ENCODE measurements around the gene ATG101. TPM values are rescaled to one million over a fixed set of nuclear protein-coding genes. Genes with fewer than 3 reads are reported as not detected.
A peak's percentile ranks its signal among the peaks of the same experiment; 100 is the strongest.

The ATG101 gene
- total and polyA plus RNA-seq, 9 of the 15 experiments (the other 6 are each of a cell fraction or from before 2014, with no cell fraction given): 2.9 to 52.4 (median 29.7) TPM

GRCh38 chr12:52036587-52037171, 33.1 kb upstream of the ATG101 start (continued):
- peak; percentile 98 for TF ChIP-seq MEF2A (IDR thresholded peaks at IDR 0.05; ENCODE audit: control insufficient read depth, low read depth, low read length)
- TF ChIP-seq ETV1 (tag; conservative IDR thresholded peaks at IDR 0.05; ENCODE audit: low read depth): peak; percentile 37; the same call in 1 of the 2 replicates
- no peak for TF ChIP-seq CC2D1A (IDR thresholded peaks at IDR 0.05)
- TF ChIP-seq ARNT (IDR thresholded peaks at IDR 0.05): no peak
- TF ChIP-seq LEF1 (IDR thresholded peaks at IDR 0.05): no peak
- TF ChIP-seq TAF15 (IDR thresholded peaks at IDR 0.05; ENCODE audit: low read depth, low read length): no peak
- TF ChIP-seq MEF2D (tag; conservative IDR thresholded peaks at IDR 0.05; ENCODE audit: low read depth): peak; percentile 100
- peak; percentile 61 for TF ChIP-seq HES1 (IDR thresholded peaks at IDR 0.05; ENCODE audit: low read depth)
- TF ChIP-seq MAX (CRISPR knock-in tag; IDR thresholded peaks at IDR 0.05): no peak
- no peak for TF ChIP-seq MYBL2 (IDR thresholded peaks at IDR 0.05; ENCODE audit: low read depth)
- TF ChIP-seq MYBL2 (CRISPR knock-in tag; IDR thresholded peaks at IDR 0.05; ENCODE audit: borderline replicate concordance): no peak
- no peak for TF ChIP-seq ZBTB49 (CRISPR knock-in tag; IDR thresholded peaks at IDR 0.05; ENCODE audit: borderline replicate concordance)
- no peak for TF ChIP-seq NR2F6 (CRISPR knock-in tag; IDR thresholded peaks at IDR 0.05)
- TF ChIP-seq XRCC3 (IDR thresholded peaks at IDR 0.05): no peak
- TF ChIP-seq NR0B1 (IDR thresholded peaks at IDR 0.05; ENCODE audit: partially characterized antibody): no peak
- peak; percentile 95 for TF ChIP-seq HMGN3 (IDR thresholded peaks at IDR 0.05; ENCODE audit: borderline replicate concordance, extremely low read depth, insufficient read length, low read depth, low read length)
- TF ChIP-seq BRCA1 (IDR thresholded peaks at IDR 0.05): no peak
- TF ChIP-seq BRCA1 (CRISPR knock-in tag; IDR thresholded peaks at IDR 0.05): no peak
- TF ChIP-seq MAZ (CRISPR knock-in tag; conservative IDR thresholded peaks at IDR 0.05 in 1 of 2, IDR thresholded peaks at IDR 0.05 in 1 of 2): peak; percentile 75 to 83
- TF ChIP-seq ZSCAN32 (CRISPR knock-in tag; IDR thresholded peaks at IDR 0.05): no peak
- no peak for TF ChIP-seq POLR2B (IDR thresholded peaks at IDR 0.05; ENCODE audit: low read depth, partially characterized antibody)
- TF ChIP-seq ZNF277 (CRISPR knock-in tag; IDR thresholded peaks at IDR 0.05; ENCODE audit: borderline replicate concordance): no peak

All from K562 (cell line).